GM23248 (cell line): ENCODE data around the gene ATP1B3.

Experiments
- EZH2 ChIP-seq: fragments of 200-600 bp; sonication (generic); IDR thresholded peaks from 2 replicates; pipeline ENCODE4 v1.6.1; 2018; ENCODE audit warnings: antibody characterized with exemption, mild to moderate bottlenecking; ENCODE audit not compliant: insufficient read depth, poor library complexity, severe bottlenecking
- EZH2phosphoT487 ChIP-seq: fragments of 200-600 bp; sonication (generic); IDR thresholded peaks from 2 replicates; pipeline ENCODE4 v1.6.1; 2018; ENCODE audit warnings: antibody characterized with exemption, moderate library complexity, mild to moderate bottlenecking, low read depth; ENCODE audit not compliant: insufficient read depth

DNA sequence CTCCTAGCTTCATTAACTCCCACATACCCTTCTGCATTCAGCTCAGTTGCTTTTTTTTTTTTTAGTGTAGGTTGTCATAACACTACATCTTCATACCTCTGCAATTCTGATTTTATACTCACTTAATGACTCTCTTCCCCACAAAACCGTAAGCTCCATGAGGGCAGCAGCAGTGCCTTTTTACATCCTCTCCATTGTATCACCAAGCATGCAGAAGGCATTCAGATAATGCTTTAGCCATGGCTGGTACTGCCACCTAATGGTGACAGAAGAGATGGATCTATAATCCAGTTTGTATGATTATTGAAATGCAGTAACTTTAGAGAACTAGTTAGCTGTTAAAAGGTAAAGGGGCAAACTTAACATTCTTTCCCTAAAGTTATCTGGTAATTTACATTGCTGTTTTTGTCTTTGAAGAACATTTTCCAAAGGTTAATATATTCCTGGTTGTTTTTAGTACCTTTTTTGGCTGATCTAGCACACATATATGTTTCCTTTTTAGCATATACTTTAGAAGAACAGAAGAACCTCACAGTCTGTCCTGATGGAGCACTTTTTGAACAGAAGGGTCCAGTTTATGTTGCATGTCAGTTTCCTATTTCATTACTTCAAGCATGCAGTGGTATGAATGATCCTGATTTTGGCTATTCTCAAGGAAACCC, 36.8 kb downstream of the ATP1B3 start:
- TF ChIP-seq EZH2 (no peak), EZH2phosphoT487 (no peak)
